ENCODE measurements around the gene SEPTIN6.

SEPTIN6 gene

DNA sequence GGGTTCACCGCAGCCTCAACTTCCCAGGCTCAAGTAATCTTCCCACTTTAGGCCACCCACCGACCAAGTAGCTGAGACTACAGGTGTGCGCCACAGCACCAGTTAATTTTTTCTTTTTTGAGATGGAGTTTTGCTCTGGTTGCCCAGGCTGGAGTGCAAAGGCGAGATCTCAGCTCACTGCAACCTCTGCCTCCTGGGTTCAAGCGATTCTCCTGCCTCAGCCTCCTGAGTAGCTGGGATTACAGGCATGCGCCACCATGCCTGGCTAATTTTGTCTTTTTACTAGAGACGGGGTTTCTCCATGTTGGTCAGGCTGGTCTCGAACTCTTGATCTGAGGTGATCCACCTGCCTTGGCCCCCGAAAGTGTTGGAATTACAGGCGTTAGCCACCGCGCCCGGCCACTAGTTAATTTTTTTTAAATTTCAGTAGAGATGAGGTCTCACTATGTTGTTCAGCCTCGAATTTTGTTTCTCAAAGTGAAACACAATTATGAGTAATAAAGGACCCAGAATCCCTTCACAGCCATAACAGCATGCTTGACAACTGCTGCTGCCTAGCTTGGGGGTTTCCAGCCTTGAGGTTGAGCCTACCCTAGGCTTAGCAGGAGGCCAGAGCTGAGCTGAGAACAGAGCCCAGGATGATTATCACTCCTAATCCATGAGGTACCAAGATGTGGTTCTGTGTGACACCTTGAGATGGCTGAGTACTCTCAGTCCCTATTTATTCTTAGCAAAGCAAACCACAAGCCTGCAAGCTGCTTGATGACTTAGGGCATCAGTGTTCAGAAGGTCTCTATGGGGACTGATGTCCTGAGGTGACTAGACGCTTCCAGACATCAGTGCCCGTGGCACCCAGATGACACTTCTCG, 45.2 kb downstream of the SEPTIN6 start:
- no peak for DNase-seq

DNA sequence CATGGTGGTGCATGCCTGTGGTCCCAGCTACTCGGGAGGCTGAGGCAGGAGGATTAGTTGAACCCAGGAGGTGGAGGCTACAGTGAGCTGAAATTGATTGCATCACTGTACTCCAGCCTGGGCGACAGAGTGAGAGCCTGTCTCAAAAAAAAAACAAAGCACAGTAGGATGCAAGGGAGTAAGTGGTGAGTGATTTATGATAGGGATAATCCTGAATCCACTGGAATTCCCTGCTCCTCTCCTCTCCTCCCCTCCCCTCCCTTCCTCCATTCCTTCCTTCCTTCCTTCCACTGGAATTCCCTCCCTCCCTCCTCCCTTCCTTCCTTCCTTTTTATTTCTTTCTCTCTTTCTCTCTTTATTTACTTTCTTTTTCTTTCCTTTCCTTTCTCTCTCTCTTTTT, 45.9 kb downstream of the SEPTIN6 start:
- no peak for DNase-seq

DNA sequence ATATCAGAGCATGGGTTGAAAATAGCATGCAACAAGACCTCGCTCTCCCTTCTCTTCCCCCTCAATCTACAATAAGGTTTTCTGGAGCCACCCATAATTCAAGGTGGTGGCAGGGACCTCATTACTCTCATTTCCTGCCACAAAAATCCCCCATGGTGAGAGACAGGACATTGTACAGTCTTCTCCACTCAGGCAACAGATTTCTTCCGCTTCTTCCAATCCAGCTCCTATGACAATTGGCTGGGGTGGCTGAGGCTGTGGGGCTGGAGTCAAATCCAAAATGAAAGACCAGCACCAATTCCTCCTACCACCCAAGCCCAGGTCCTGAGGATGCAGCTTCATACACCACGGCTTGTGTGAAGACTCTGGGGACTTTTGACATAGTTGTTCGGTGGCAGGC, 46.5 kb downstream of the SEPTIN6 start:
- no peak for DNase-seq

DNA sequence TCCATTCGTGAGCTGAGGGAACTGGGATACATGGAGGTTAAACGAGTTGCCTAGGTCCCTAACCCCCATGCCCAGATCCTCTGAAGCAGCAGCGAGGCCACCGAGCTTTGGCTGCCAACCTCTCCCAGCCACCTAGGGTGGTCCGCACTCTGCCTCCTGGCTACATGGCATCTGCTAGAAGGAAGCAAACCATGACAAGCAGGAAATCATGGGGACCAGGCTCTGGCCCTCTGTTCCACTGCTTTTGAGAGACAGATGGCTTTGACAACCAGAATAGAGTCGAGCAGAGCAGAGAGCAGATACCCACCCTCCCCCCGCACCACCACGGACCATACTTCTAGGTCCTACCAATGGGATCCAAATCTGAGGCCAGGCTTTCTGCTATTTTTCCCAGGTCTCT, 49.3 kb downstream of the SEPTIN6 start:
- no peak for DNase-seq
